NK-92 treated with Interleukin-12 subunit alpha and Interleukin-12 subunit beta, amount 100 ng/mL, for 24 hours (cell line): ENCODE results near the gene POMP.
"Not testable (repeated sequence)": the region's sequence is repeated elsewhere in the genome, so short reads cannot be mapped to it uniquely, and the experiment has no call there.

ENCODE experiments used
- DNase-seq: peaks from one replicate; lab custom pipeline; 2025; lab: John Stamatoyannopoulos, UW

Gene POMP

GRCh38 chr13:28637714-28638355 lies 21.1 kb upstream of the POMP start:
- DNase-seq: no peak

GRCh38 chr13:28638756-28639155 lies 20.2 kb upstream of the POMP start:
- no peak for DNase-seq

GRCh38 chr13:28640861-28641599 lies 17.9 kb upstream of the POMP start:
- DNase-seq: no peak

GRCh38 chr13:28641600-28641926 lies 17.4 kb upstream of the POMP start:
- DNase-seq: no peak

GRCh38 chr13:28650284-28650683 lies 8.6 kb upstream of the POMP start:
- peak; percentile 5 for DNase-seq

GRCh38 chr13:28651810-28652401 lies 7.0 kb upstream of the POMP start:
- DNase-seq: no peak

GRCh38 chr13:28653111-28653510 lies 5.8 kb upstream of the POMP start:
- DNase-seq: no peak

GRCh38 chr13:28654276-28654675 lies 4.7 kb upstream of the POMP start:
- DNase-seq: no peak

GRCh38 chr13:28655561-28655960 lies 3.4 kb upstream of the POMP start:
- no peak for DNase-seq

GRCh38 chr13:28657784-28658538 lies 969 bp upstream of the POMP start:
- DNase-seq: no peak

- DNase-seq: no peak
Observed at GRCh38 chr13:28658539-28658795, 463 bp upstream of the POMP start.

GRCh38 chr13:28659621-28659970 lies 666 bp downstream of the POMP start:
- DNase-seq: no peak

- no peak for DNase-seq
Observed at GRCh38 chr13:28666897-28667488, 8.1 kb downstream of the POMP start.

GRCh38 chr13:28671126-28671792 lies 12.3 kb downstream of the POMP start:
- DNase-seq: no peak

- DNase-seq: no peak
Observed at GRCh38 chr13:28678809-28679208, 19.9 kb downstream of the POMP start.

GRCh38 chr13:28679628-28680027 lies 20.7 kb downstream of the POMP start:
- no peak for DNase-seq

- no peak for DNase-seq
Observed at GRCh38 chr13:28680541-28680940, 21.6 kb downstream of the POMP start.

GRCh38 chr13:28683169-28683568 lies 24.2 kb downstream of the POMP start:
- not testable (repeated sequence) for DNase-seq

- DNase-seq: no peak
Observed at GRCh38 chr13:28684257-28684656, 25.3 kb downstream of the POMP start.

- DNase-seq: no peak
Observed at GRCh38 chr13:28685114-28685513, 26.2 kb downstream of the POMP start.

GRCh38 chr13:28685892-28686291 lies 27.0 kb downstream of the POMP start:
- DNase-seq: no peak
